IMR-90 (cell line): ENCODE results near the gene DEK. TPM values are rescaled to one million over a fixed set of nuclear protein-coding genes. Genes with fewer than 3 reads are reported as not detected.

Experiments
- ATAC-seq: fragments of 200-7000 bp; cut with Tn5 transposase; 2 replicates; pipeline ENCODE4 v1.9.1; 2020; ENCODE audit warnings: low read depth, mild to moderate bottlenecking, moderate library complexity
- BruUV-seq: library from RNA; stranded (reverse); fragments of 400-500 nt; replicated peaks from 2 replicates; lab custom pipeline; 2021; lab: Mats Ljungman, UMichigan
- CTCF ChIA-PET: fragments of 300-600 bp; formaldehyde crosslinking; extraction: SDS; loops from one replicate; lab custom pipeline; 2021; ENCODE audit warnings: antibody characterized with exemption; lab: Yijun Ruan, JAX
- POLR2A ChIA-PET: fragments of 300-600 bp; sonication (Branson Sonifier 250); formaldehyde crosslinking; loops from one replicate; lab custom pipeline; 2022; ENCODE audit warnings: antibody characterized with exemption; ENCODE audit not compliant: unreplicated experiment; lab: Charles Lee
- DNase-seq: peaks from one replicate; pipeline ENCODE4 v3.0.0; 2013
- H2AFZ ChIP-seq: replicated peaks from 2 replicates; pipeline ENCODE3; 2013; ENCODE audit warnings: low read length, mild to moderate bottlenecking; ENCODE audit not compliant: poor library complexity
- H2AK5ac ChIP-seq: 2 replicates; pipeline ENCODE4 v1.6.1; 2013; ENCODE audit warnings: low read depth, low read length, inconsistent platforms
- H2AK9ac ChIP-seq: replicated peaks from 2 replicates; pipeline ENCODE3; 2013; ENCODE audit warnings: mild to moderate bottlenecking, low read depth, low read length, moderate library complexity; ENCODE audit not compliant: poor library complexity
- H2BK120ac ChIP-seq: 2 replicates; pipeline ENCODE4 v1.6.1; 2013; ENCODE audit warnings: low read depth, low read length, inconsistent platforms
- H2BK15ac ChIP-seq: 3 replicates; pipeline ENCODE4 v1.6.1; 2013; ENCODE audit warnings: low read depth, low read length, inconsistent platforms
- H2BK20ac ChIP-seq: 2 replicates; pipeline ENCODE4 v1.6.1; 2013; ENCODE audit warnings: low read depth, mild to moderate bottlenecking, inconsistent platforms, low read length, moderate library complexity
- H2BK5ac ChIP-seq: 2 replicates; pipeline ENCODE4 v1.6.1; 2013; ENCODE audit warnings: mild to moderate bottlenecking, low read depth, low read length, inconsistent platforms; ENCODE audit not compliant: poor library complexity, severe bottlenecking
- H3K14ac ChIP-seq: replicated peaks from 2 replicates; pipeline ENCODE4 v1.6.1; 2013; ENCODE audit warnings: low read depth, low read length, inconsistent platforms
- H3K18ac ChIP-seq: 2 replicates; pipeline ENCODE4 v1.6.1; 2013; ENCODE audit warnings: low read depth, low read length, control low read depth
- H3K23ac ChIP-seq: 2 replicates; pipeline ENCODE4 v1.6.1; 2013; ENCODE audit warnings: low read depth, low read length, inconsistent platforms
- H3K27ac ChIP-seq: 2 replicates; pipeline ENCODE4 v1.5.1; 2013; ENCODE audit warnings: mild to moderate bottlenecking, control low read depth, low read length; ENCODE audit not compliant: insufficient read depth
- H3K27me3 ChIP-seq: 2 replicates; pipeline ENCODE4 v1.6.1; 2013; ENCODE audit warnings: low read length; ENCODE audit not compliant: control insufficient read depth, insufficient read depth
- H3K36me3 ChIP-seq: 2 replicates; pipeline ENCODE4 v1.6.1; 2013; ENCODE audit warnings: low read length, mixed read lengths; ENCODE audit not compliant: control insufficient read depth, insufficient read depth
- H3K4ac ChIP-seq: 2 replicates; pipeline ENCODE4 v1.6.1; 2013; ENCODE audit warnings: low read depth, low read length, inconsistent platforms
- H3K4me1 ChIP-seq: 2 replicates; pipeline ENCODE4 v1.6.1; 2013; ENCODE audit warnings: low read length, mixed read lengths; ENCODE audit not compliant: control insufficient read depth, insufficient read depth
- H3K4me2 ChIP-seq: 2 replicates; pipeline ENCODE4 v1.6.1; 2013; ENCODE audit warnings: low read depth, mild to moderate bottlenecking, control low read depth, low read length, moderate library complexity
- H3K4me3 ChIP-seq: 2 replicates; pipeline ENCODE4 v1.5.1; 2013; ENCODE audit warnings: low read depth, mild to moderate bottlenecking, control low read depth, low read length, moderate library complexity; ENCODE audit not compliant: insufficient read depth
- H3K56ac ChIP-seq: 2 replicates; pipeline ENCODE4 v1.6.1; 2013; ENCODE audit warnings: low read length, inconsistent platforms; ENCODE audit not compliant: insufficient read depth; ENCODE audit errors: extremely low read depth
- H3K79me1 ChIP-seq, 2 experiments: 2 replicates each; pipeline ENCODE4 v1.6.1; 2013; ENCODE audit warnings: low read length in 2 of 2, inconsistent platforms in 1 of 2, low read depth in 1 of 2
- H3K9ac ChIP-seq: 2 replicates; pipeline ENCODE4 v1.6.1; 2013; ENCODE audit warnings: low read depth, low read length, control low read depth
- H3K9me1 ChIP-seq: 2 replicates; pipeline ENCODE4 v1.6.1; 2013; ENCODE audit warnings: low read length, inconsistent platforms; ENCODE audit not compliant: insufficient read depth
- H3K9me3 ChIP-seq: 2 replicates; pipeline ENCODE4 v1.6.1; 2013; ENCODE audit warnings: low read length; ENCODE audit not compliant: control insufficient read depth, insufficient read depth
- H4K20me1 ChIP-seq: 2 replicates; pipeline ENCODE4 v1.6.1; 2013; ENCODE audit warnings: low read length, inconsistent platforms; ENCODE audit not compliant: insufficient read depth
- H4K5ac ChIP-seq: 2 replicates; pipeline ENCODE4 v1.6.1; 2013; ENCODE audit warnings: mild to moderate bottlenecking, low read depth, low read length, control low read depth
- H4K8ac ChIP-seq, 2 experiments: 2 replicates each; pipeline ENCODE4 v1.6.1; 2013; ENCODE audit warnings: low read depth in 2 of 2, low read length in 2 of 2, control low read depth in 1 of 2, inconsistent platforms in 1 of 2
- H4K91ac ChIP-seq: 2 replicates; pipeline ENCODE4 v1.6.1; 2013; ENCODE audit warnings: low read depth, low read length, inconsistent platforms; ENCODE audit not compliant: insufficient read depth
- MAZ ChIP-seq: IDR thresholded peaks from 2 replicates; pipeline ENCODE4 v1.6.1; 2012; ENCODE audit warnings: low read depth, mild to moderate bottlenecking, low read length, improper control_type of control experiment, moderate library complexity, borderline replicate concordance
- RFX5 ChIP-seq: IDR thresholded peaks from 2 replicates; pipeline ENCODE4 v1.8.0; 2012; ENCODE audit warnings: low read depth, mild to moderate bottlenecking, low read length, moderate library complexity
- WGBS, 2 experiments: methylation state at CpG; one replicate each; pipeline versions ENCODE4 v1.1.5 to v1.1.7; 2013; ENCODE audit warnings: missing lambda C conversion rate in 2 of 2; ENCODE audit not compliant: insufficient read length in 1 of 2; ENCODE audit errors: extremely low coverage in 2 of 2; 5-methylcytosine and 5-hydroxymethylcytosine counted together
- dilution Hi-C: fragments of 300-500 bp; cut with HindIII; formaldehyde crosslinking; loops from one replicate; pipeline ENCODE4 v1.14.3; 2018; ENCODE audit warnings: low sequenced_read_pairs; ENCODE audit not compliant: unreplicated experiment
- in situ Hi-C: fragments of 300-500 bp; cut with MboI; formaldehyde crosslinking; loops from 3 replicates; pipeline ENCODE4 v1.14.3; 2019; ENCODE audit warnings: low sequenced_read_pairs, inconsistent platforms, mixed read lengths
- intact Hi-C: fragments of 100-400 bp; cut with micrococcal nuclease; formaldehyde crosslinking; loops from 2 replicates; pipeline ENCODE4 v1.10.0; 2022
- polyA plus RNA-seq, 3 experiments: library from polyadenylated mRNA; depleted of rRNA; stranded (reverse); fragments of >200 nt; gene quantifications; 2 replicates each; pipeline ENCODE4 v1.2.3, GENCODE V29; 2012; ENCODE audit warnings: low replicate concordance in 1 of 3
- total RNA-seq: library from RNA; depleted of rRNA; stranded (reverse); fragments of >200 nt; gene quantifications from 2 replicates; pipeline ENCODE4 v1.2.3, GENCODE V29; 2012

Gene DEK
- total and polyA plus RNA-seq, 2 of the 4 experiments (the other 2 are of a cell fraction): 33.5 to 37.1 TPM

- DNase-seq: no peak
- CTCF ChIA-PET: interaction anchor here (0.6 kb wide), 1 partner anchor 15 kb away, joined by 3 read pairs; no protein-coding TSS in a partner anchor
These were observed 81.8 kb downstream of the DEK start for GRCh38 chr6:18182568-18182967.

More at GRCh38 chr6:18182568-18182967, 81.8 kb downstream of the DEK start:
- no CpG with 5 or more reads among the region's 4 CpGs for WGBS, 2 experiments
- Histone ChIP-seq H3K23ac (no peak overlapping the region), H3K27ac (no peak overlapping the region), H3K27me3 (no peaks in the 10 kb centered on the region), H2AK9ac (no peak overlapping the region), H3K79me1 (no peaks in the 10 kb centered on the region), H3K14ac (no peak overlapping the region), H3K18ac (no peak overlapping the region), H3K4ac (no peak overlapping the region), H3K4me2 (no peak overlapping the region), H2AFZ (no peak overlapping the region), H4K5ac (no peak overlapping the region), H3K4me3 (no peak overlapping the region), H2BK20ac (no peak overlapping the region), H4K91ac (no peak overlapping the region), H4K20me1 (no peaks in the 10 kb centered on the region), H3K4me1 (no peaks in the 10 kb centered on the region), H4K8ac (no peak overlapping the region), H2AK5ac (no peak overlapping the region), H3K56ac (no peak overlapping the region), H3K9ac (no peak overlapping the region), H2BK15ac (no peak overlapping the region), H3K36me3 (no peaks in the 10 kb centered on the region), H3K9me1 (no peaks in the 10 kb centered on the region), H2BK5ac (no peak overlapping the region), H3K9me3 (no peaks in the 10 kb centered on the region), H2BK120ac (no peak overlapping the region)
- BruUV-seq: no TSS peak
- TF ChIP-seq RFX5 (no peak), MAZ (no peak)
- intact Hi-C loops: no loop called here
- no peak for ATAC-seq
- dilution Hi-C loops: no loop called here
- POLR2A ChIA-PET: no interaction called here
- in situ Hi-C loops: no loop called here
